Measurements from ENCODE around the gene HLA-C. TPM values are rescaled to one million over a fixed set of nuclear protein-coding genes. Genes with fewer than 3 reads are reported as not detected.

HLA-C gene
- total and polyA plus RNA-seq, 8 donors, result 92.7 to 500 (median 215) TPM

- WGBS, 5 donors, result 10 to 44% (median 18%) methylated on average over 3 of the region's 3 CpGs
- TF ChIP-seq, protein P1, sequence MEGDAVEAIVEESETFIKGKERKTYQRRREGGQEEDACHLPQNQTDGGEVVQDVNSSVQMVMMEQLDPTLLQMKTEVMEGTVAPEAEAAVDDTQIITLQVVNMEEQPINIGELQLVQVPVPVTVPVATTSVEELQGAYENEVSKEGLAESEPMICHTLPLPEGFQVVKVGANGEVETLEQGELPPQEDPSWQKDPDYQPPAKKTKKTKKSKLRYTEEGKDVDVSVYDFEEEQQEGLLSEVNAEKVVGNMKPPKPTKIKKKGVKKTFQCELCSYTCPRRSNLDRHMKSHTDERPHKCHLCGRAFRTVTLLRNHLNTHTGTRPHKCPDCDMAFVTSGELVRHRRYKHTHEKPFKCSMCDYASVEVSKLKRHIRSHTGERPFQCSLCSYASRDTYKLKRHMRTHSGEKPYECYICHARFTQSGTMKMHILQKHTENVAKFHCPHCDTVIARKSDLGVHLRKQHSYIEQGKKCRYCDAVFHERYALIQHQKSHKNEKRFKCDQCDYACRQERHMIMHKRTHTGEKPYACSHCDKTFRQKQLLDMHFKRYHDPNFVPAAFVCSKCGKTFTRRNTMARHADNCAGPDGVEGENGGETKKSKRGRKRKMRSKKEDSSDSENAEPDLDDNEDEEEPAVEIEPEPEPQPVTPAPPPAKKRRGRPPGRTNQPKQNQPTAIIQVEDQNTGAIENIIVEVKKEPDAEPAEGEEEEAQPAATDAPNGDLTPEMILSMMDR (IDR thresholded peaks at IDR 0.05), result no peak
- TF ChIP-seq POLR2AphosphoS5 (IDR thresholded peaks at IDR 0.05) (no peak), EP300 (IDR thresholded peaks at IDR 0.05) (no peak), POLR2A (IDR thresholded peaks at IDR 0.05) (no peak)
- Histone ChIP-seq H3K4me3 (no peak overlapping the region), H3K36me3 (no peaks in the 10 kb centered on the region), H3K9me3 (peaks cover 0 to 12% (median 3%) of the 10 kb centered on the region in 4 donors), H3K27me3 (no peaks in the 10 kb centered on the region), H3K4me1 (no peaks in the 10 kb centered on the region), H3K27ac (no peak overlapping the region)
- DNase-seq, result no peak
- intact Hi-C loops (cut with DNase I; ENCODE audit: low total_unique reads), result no loop called here
Measured at GRCh38 chr6:31252625-31253024, 19.3 kb downstream of the HLA-C start.

- TF ChIP-seq, protein P1 (IDR thresholded peaks at IDR 0.05), result no peak
- TF ChIP-seq EP300 (IDR thresholded peaks at IDR 0.05), result no peak
- no peak for TF ChIP-seq POLR2AphosphoS5 (IDR thresholded peaks at IDR 0.05)
- no peak for TF ChIP-seq POLR2A (IDR thresholded peaks at IDR 0.05)
Measured at GRCh38 chr6:31251261-31251660, 20.6 kb downstream of the HLA-C start.

GRCh38 chr6:31249184-31249583 is 22.7 kb downstream of the HLA-C start:
- Histone ChIP-seq H3K27me3 (no peaks in the 10 kb centered on the region), H3K9me3 (peaks cover 0 to 12% (median 3%) of the 10 kb centered on the region in 4 donors), H3K27ac (no peak overlapping the region), H3K4me1 (no peaks in the 10 kb centered on the region), H3K4me3 (no peak overlapping the region), H3K36me3 (no peaks in the 10 kb centered on the region)
- no peak for DNase-seq
- 74 to 97% (median 88%) methylated on average over 2 of the region's 2 CpGs for WGBS, 5 donors
- intact Hi-C loops (cut with DNase I; ENCODE audit: low total_unique reads), result no loop called here
- TF ChIP-seq POLR2AphosphoS5 (IDR thresholded peaks at IDR 0.05) (no peak), POLR2A (IDR thresholded peaks at IDR 0.05) (no peak), EP300 (IDR thresholded peaks at IDR 0.05) (no peak)
- TF ChIP-seq, protein P1 (IDR thresholded peaks at IDR 0.05), result no peak

More at GRCh38 chr6:31251261-31251660, 20.6 kb downstream of the HLA-C start:
- Histone ChIP-seq H3K27me3 (no peaks in the 10 kb centered on the region), H3K4me1 (no peaks in the 10 kb centered on the region), H3K4me3 (no peak overlapping the region), H3K9me3 (peaks cover 0 to 12% (median 3%) of the 10 kb centered on the region in 4 donors), H3K27ac (no peak overlapping the region), H3K36me3 (no peaks in the 10 kb centered on the region)
- no peak for DNase-seq
- WGBS, 5 donors, result 59 to 68% (median 65%) methylated on average over 4 of the region's 4 CpGs
- intact Hi-C loops (cut with DNase I; ENCODE audit: low total_unique reads), result no loop called here

GRCh38 chr6:31247813-31248212 is 24.1 kb downstream of the HLA-C start:
- 96 to 100% (median 97%) methylated on average over 2 of the region's 2 CpGs for WGBS, 5 donors
- H3K4me3 ChIP-seq, result no peak overlapping the region
- no peaks in the 10 kb centered on the region for H3K27me3 ChIP-seq
- intact Hi-C loops (cut with DNase I; ENCODE audit: low total_unique reads), result no loop called here
- TF ChIP-seq POLR2AphosphoS5 (IDR thresholded peaks at IDR 0.05) (no peak), EP300 (IDR thresholded peaks at IDR 0.05) (no peak), POLR2A (IDR thresholded peaks at IDR 0.05) (no peak)
- TF ChIP-seq, protein P1 (IDR thresholded peaks at IDR 0.05), result no peak
- H3K9me3 ChIP-seq, result peaks cover 0 to 12% (median 3%) of the 10 kb centered on the region in 4 donors
- no peaks in the 10 kb centered on the region for H3K4me1 ChIP-seq
- no peaks in the 10 kb centered on the region for H3K36me3 ChIP-seq
- no peak for DNase-seq
- no peak overlapping the region for H3K27ac ChIP-seq
